Ammon's horn (tissue), 1 donor: ENCODE data around the gene LCN12.

ENCODE experiments used
- DNase-seq: peaks from one replicate; pipeline ENCODE4 v3.0.0-alpha.2; 2016; ENCODE audit warnings: low spot score

Gene LCN12

DNA sequence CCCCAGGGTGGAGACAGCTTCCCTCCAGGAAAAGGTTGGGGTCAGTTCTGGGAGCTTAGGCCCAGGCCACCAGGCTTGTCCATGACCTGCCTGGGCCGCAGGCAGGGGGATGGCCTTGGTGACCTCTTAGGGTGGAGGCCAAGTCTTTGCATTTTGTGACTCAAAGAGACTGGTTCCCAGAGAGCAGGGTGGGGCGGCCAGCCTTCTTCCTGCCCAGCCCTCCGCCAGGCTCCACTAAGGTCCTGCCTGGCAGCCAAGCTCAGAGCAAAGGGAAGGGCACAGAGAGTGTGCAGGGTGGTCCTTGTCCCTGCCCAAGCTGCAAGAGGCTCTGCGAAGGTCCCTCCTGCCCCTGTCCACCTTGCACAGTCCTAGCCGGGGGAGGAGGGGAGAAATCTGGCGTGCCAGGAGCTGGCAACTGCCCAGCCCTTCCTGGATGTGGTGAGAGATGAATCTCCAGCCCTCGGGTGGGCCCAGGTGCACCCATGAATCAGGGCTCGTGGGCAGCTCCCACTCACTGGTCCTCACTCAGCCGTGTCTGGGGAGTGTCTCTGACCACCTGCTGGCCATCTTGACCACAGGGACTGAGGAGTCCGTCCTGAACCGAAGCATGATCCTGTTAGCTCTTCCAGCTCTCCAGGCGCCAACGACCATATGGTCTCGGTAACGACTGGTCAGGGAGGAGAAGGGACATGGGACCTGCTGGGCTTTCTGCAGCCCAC lies 22.9 kb downstream of the LCN12 start:
- DNase-seq = no peak

DNA sequence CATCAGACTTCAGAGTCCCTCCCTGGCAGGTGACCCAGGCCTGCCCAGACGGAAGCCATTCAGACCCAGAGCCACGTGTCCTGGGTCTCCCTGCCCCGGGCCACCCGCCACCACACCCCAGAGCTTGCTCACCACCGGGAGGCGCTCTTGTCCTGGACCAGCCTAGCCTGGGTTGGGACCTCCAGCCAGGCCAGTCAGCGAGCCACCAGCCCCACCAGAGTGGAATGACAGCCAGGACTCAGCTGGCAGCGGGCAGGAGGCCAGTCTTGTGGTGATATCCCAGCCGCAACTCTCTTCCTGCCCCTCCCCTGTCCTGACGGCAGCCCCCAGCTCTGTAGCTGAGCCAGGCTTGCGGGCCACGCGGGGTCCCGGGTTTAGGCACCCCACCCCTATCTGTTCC lies 23.6 kb downstream of the LCN12 start:
- peak; percentile 91 for DNase-seq

DNA sequence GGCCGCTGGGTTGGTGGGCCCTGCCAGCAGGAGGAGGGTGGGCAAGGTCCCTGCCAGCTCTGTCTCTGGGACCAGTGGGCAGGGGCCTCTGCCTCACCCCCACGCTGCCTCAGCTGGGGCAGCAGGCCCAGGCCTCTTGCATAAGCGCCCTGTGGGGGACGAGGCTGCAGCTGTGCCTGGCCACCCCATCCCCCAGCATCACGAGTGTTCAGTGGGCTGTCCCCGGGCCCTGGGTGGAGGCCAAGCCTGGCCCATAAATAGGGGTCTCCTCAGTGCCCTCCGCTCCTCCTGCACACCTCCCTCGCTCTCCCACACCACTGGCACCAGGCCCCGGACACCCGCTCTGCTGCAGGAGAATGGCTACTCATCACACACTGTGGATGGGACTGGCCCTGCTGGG lies 25.1 kb downstream of the LCN12 start, which contains the start of gene PTGDS:
TSS of gene PTGDS (plus strand) at position 282 of the 400 bp plus-strand sequence. CDS start at position 357, 75 bp downstream.
- peak; percentile 97 for DNase-seq

- DNase-seq = peak; percentile 45
Observed at GRCh38 chr9:136977649-136978072, 25.6 kb downstream of the LCN12 start.

GRCh38 chr9:136978073-136978864 lies 26.2 kb downstream of the LCN12 start:
- DNase-seq = peak; percentile 95

DNA sequence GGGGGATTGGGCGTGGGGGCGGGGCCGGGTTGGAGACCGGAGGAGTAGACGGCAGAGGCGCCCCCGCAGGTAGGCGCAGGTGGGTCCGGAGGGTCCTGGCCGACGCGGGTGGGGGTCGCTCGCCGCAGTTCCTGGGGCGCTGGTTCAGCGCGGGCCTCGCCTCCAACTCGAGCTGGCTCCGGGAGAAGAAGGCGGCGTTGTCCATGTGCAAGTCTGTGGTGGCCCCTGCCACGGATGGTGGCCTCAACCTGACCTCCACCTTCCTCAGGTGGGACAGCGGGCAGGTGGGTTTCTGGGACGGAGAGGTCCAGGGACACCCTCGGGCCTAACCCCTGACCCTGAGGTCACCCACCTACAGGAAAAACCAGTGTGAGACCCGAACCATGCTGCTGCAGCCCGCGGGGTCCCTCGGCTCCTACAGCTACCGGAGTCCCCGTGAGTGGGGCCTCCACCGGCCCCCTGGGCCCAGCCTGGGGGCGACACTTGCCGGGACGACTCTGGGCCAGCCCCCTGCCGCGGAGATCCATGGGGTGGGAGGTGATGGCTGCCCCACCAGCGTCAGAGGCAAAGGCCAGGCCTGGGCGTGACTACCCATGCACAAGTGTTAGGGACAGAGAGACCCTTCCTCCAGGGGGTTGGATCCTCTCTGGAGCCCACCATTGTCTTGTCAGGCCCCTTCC lies 26.9 kb downstream of the LCN12 start:
- DNase-seq = no peak

GRCh38 chr9:136979769-136980587 lies 27.9 kb downstream of the LCN12 start:
- no peak for DNase-seq

GRCh38 chr9:136980669-136981478 lies 28.8 kb downstream of the LCN12 start:
- no peak for DNase-seq

- DNase-seq = peak; percentile 74
Observed at GRCh38 chr9:136981588-136982231, 29.6 kb downstream of the LCN12 start.

GRCh38 chr9:136982232-136983051 lies 30.4 kb downstream of the LCN12 start, which contains the start of gene LCNL1:
Gene LCNL1, plus strand, starts transcription at chr9:136982993. Its CDS starts 594 bp downstream, at chr9:136983587.
- DNase-seq = peak; percentile 75

DNA sequence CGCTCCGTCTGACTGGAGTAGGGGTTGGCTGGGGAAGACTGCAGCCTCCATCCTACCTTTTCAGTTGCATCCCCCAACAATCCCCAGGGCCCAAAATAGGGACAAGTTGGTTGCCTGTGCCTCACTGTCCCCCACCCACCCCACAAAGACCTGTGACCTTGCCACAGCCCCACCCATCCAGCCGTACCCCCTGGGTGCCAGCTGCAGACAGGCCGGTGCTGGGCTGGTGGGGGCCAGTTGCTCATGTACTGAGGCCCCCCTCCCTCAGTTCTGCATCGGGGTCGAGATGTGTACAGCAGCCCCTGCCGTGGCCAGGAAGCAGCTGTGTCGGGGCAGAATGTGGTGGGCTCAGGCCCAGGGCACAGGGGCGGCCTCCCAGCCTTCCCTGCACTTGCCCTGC lies 31.1 kb downstream of the LCN12 start:
- DNase-seq = no peak

DNA sequence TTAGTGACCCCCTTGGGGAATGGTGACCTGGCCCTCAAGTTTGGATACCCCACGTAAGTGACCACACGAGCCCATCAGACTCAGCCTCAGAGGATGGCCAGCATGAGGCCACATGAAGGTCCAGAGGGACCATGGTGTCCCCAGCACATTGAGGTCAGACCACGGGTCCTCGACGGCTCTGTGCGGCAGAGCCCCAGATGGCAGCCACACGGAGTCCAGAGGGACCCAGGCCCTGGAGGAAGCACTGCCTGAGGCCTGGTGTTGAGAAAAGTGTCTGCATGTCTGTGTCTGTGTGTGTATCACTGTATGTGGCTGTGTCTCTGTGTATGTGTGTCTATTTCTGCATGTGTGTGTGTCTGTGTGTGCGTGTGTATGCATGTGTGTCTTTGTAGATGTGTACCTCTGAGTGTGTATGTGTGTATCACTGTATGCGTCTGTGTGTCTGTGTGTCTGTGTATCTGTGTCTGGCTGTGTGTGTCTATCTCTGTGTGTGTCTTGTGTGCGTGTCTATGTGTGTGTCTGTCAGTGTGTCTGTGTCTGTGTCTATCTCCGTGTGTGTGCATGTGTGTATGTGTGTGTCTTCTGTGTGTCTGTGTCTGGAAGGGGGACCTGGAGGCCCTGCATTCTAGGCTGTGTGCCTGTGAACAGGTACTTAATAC lies 31.7 kb downstream of the LCN12 start:
- DNase-seq = no peak

DNA sequence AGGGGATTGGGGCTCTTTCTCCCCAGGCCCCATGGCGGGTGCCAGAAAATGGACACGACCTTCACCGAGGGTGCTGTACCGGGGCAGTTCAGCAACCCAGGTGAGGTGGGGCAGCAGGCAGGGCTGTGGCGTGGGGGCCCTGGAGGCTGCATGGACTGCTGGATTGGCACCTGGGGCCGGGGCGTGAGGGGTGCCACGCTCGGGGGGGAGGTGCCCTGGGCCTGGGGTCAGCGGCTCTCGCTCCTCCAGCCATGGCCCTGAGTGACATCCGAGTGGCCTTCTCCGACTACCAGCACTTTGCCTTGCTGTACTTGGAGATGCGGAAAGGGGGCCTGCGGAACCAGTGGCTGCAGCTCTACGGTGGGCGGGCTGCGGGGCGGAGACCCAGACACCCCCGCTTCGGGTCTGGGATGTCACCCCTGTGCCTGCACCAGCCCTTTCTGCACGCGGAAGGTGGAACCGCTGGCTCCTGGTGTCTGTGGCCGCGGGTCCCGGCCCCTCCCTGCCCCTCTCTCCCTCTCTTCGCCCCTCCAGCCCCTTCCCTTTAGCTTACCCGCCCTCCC lies 32.5 kb downstream of the LCN12 start:
- no peak for DNase-seq

DNA sequence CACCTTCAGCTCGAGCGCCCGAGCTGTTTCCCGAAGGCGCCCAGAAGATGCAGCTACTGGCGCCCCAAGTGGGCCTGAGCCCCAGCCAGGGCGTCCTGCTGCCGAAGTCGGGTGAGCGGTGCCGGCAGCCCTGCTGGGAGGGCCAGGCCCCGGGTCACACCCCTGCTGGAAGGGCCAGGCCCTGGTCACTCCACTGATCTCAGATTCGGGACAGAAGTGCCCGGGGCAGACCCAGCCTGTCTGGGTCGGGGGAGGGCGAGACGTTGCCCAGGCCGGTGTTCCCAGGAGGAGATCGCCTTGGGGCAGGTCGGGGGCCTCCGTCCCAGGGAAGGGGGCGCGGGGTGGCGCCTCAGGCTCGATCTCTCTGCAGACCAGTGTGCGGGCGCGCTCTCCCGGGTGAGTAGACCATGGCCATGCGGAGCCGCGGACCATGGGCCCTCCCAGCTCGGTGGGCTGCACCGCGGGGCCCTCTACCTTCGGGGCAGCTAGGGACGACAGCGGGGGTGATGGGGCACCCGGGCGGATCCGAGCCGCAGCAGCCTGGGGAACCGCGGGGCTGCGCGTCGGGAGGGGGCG lies 33.0 kb downstream of the LCN12 start:
- DNase-seq = no peak

DNA sequence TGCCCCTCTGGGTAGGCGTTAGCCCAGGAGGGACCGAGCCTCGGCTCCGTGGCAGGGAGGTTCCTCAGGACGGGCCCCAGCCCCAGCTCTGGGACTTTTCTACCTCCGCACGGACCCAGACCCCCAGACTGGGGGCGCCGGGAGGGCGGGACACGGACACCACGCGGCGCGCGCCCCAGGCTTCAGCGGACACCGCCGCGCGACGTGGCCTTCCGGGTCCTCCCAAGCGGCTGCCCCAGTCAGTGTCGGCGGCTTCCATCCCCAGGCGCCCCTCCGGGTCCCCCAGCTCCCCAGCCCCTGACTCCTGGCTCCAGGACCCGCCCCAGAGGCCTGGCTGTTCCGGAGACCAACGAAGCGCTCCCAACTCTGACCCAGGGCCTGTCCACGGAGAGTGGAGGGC lies 33.8 kb downstream of the LCN12 start:
- DNase-seq = no peak

- DNase-seq = no peak
Observed at GRCh38 chr9:136988872-136989271, 36.8 kb downstream of the LCN12 start.

DNA sequence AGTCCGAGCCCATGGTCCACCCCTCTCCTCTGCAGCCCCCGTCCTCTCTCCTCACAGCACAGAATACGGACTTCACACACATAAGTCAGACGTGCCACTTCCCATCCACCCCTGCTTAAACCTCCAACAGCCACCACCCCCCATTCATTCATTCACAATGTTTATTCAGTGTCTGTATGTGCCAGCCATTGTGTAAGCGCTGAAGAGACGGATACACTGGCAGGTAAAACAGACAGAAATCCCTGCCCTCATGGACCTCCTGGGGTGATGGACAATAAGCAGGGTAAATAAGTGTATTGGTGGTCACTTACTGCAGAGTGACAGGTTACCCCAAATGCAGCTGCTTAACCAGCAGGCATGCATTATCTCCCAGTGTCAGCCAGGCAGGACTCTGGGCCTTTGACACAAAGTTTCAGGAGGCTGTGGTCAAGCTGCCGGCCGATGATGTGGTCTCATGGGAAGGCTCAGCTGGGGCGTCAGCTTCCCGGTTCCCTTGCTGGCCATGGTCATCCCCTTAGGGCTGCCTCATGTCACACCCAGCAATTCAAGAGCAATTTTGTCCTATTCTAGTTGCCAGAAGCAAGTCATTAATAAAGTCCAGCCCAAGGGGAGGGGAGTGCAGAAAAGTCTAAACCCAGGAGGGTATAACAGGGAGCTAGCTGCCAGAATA lies 38.3 kb downstream of the LCN12 start:
- DNase-seq = no peak
